ENCODE results near the gene ANKS3.

DNA sequence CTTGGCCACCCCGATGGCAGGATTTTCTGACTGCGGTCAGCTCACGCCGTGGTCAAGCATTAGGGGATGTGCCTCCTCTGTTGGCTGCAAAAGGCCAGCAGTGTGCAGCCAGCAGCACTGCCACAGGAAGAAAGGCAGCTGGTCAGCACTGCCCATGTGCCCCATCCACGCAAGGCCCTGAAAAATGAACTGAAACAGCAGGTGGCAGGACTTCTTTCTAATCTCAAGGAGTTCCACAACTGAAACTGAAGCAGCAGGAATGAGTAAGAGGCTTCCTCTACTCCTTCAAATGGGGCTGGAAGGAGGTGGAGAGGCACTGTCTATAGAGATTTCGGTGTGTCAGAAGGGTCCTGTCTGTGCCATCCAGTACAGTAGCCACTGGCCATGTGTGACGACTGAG, 29.7 kb upstream of the ANKS3 start:
- TF ChIP-seq, protein P1, sequence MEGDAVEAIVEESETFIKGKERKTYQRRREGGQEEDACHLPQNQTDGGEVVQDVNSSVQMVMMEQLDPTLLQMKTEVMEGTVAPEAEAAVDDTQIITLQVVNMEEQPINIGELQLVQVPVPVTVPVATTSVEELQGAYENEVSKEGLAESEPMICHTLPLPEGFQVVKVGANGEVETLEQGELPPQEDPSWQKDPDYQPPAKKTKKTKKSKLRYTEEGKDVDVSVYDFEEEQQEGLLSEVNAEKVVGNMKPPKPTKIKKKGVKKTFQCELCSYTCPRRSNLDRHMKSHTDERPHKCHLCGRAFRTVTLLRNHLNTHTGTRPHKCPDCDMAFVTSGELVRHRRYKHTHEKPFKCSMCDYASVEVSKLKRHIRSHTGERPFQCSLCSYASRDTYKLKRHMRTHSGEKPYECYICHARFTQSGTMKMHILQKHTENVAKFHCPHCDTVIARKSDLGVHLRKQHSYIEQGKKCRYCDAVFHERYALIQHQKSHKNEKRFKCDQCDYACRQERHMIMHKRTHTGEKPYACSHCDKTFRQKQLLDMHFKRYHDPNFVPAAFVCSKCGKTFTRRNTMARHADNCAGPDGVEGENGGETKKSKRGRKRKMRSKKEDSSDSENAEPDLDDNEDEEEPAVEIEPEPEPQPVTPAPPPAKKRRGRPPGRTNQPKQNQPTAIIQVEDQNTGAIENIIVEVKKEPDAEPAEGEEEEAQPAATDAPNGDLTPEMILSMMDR (IDR thresholded peaks at IDR 0.05; ENCODE audit: low read depth, low read length) = no peak
- no peak for TF ChIP-seq EZH2phosphoT487 (IDR thresholded peaks at IDR 0.05; ENCODE audit: low read depth)

Measured in OCI-LY3 (cell line).